Measurements from ENCODE around the gene KCTD12.

DNA sequence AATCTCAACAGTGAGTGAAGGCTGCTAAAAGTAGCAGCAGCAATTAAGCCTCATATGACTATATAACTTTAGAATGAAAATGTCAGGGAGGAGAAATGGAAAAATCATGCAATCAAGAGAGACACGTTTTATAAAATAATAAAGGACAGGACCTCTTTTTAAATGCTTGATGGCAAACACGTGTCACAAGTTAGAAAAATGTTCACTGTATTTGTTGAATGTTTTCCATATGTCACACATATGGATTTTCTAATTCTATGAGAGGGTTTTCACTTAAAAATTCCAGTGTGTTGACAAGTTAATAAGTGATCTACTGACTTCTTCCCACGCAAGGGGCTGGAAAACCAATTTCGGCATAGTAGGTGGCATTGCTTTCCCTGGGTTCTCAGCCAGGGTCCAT lies 27.7 kb upstream of the KCTD12 start:
- TF ChIP-seq POLR2A (IDR thresholded peaks at IDR 0.05) (no peak), CTCF (IDR thresholded peaks at IDR 0.05) (no peak)

All from vagina (tissue), 2 donors.